HG03520 (cell line): ENCODE measurements around the gene GABRA4.

Source experiments
- ATAC-seq: cut with Tn5 transposase; IDR thresholded peaks from one replicate; pipeline ENCODE4 v1.9.1; 2021; ENCODE audit warnings: mild to moderate bottlenecking, moderate library complexity; ENCODE audit not compliant: unreplicated experiment

The GABRA4 gene

GRCh38 chr4:46979726-46980125, 13.7 kb downstream of the GABRA4 start:
- ATAC-seq = no peak

- no peak for ATAC-seq
Observed at GRCh38 chr4:46979283-46979682, 14.1 kb downstream of the GABRA4 start.

GRCh38 chr4:46977245-46977644, 16.1 kb downstream of the GABRA4 start:
- ATAC-seq = no peak

GRCh38 chr4:46975812-46976553, 17.4 kb downstream of the GABRA4 start:
- peak; percentile 66 for ATAC-seq

- no peak for ATAC-seq
Observed at GRCh38 chr4:46974891-46975543, 18.4 kb downstream of the GABRA4 start.

GRCh38 chr4:46968847-46969246, 24.5 kb downstream of the GABRA4 start:
- ATAC-seq = no peak

GRCh38 chr4:46967631-46968030, 25.8 kb downstream of the GABRA4 start:
- no peak for ATAC-seq

GRCh38 chr4:46958742-46959488, 34.5 kb downstream of the GABRA4 start:
- ATAC-seq = no peak

GRCh38 chr4:46956451-46956850, 36.9 kb downstream of the GABRA4 start:
- ATAC-seq = no peak

- ATAC-seq = no peak
Observed at GRCh38 chr4:46955601-46956000, 37.8 kb downstream of the GABRA4 start.

GRCh38 chr4:46954643-46955042, 38.7 kb downstream of the GABRA4 start:
- no peak for ATAC-seq

GRCh38 chr4:46953564-46953963, 39.8 kb downstream of the GABRA4 start:
- ATAC-seq = no peak

GRCh38 chr4:46952451-46952850, 40.9 kb downstream of the GABRA4 start:
- no peak for ATAC-seq

GRCh38 chr4:46950826-46951225, 42.6 kb downstream of the GABRA4 start:
- ATAC-seq = no peak

- ATAC-seq = no peak
Observed at GRCh38 chr4:46949822-46950221, 43.6 kb downstream of the GABRA4 start.

- no peak for ATAC-seq
Observed at GRCh38 chr4:46947541-46947940, 45.8 kb downstream of the GABRA4 start.

GRCh38 chr4:46946919-46947536, 46.4 kb downstream of the GABRA4 start:
- no peak for ATAC-seq

GRCh38 chr4:46945062-46945461, 48.3 kb downstream of the GABRA4 start:
- no peak for ATAC-seq

- no peak for ATAC-seq
Observed at GRCh38 chr4:46944345-46944744, 49.0 kb downstream of the GABRA4 start.

GRCh38 chr4:46937493-46937892, 55.9 kb downstream of the GABRA4 start:
- no peak for ATAC-seq

- no peak for ATAC-seq
Observed at GRCh38 chr4:46934726-46935125, 58.7 kb downstream of the GABRA4 start.
